NCI-H2029 treated with DMSO at 0.1 percent for 48 hours (cell line): ENCODE measurements around the gene SRRM3.
"Not testable (repeated sequence)": the region's sequence is repeated elsewhere in the genome, so short reads cannot be mapped to it uniquely, and the experiment has no call there.

Experiments
- DNase-seq: peaks from one replicate; lab custom pipeline; 2025; lab: John Stamatoyannopoulos, UW

Gene SRRM3

GRCh38 chr7:76291351-76292212 lies 89.9 kb downstream of the SRRM3 start:
- no peak for DNase-seq

- DNase-seq = no peak
These were observed 90.5 kb downstream of the SRRM3 start for GRCh38 chr7:76292213-76292573.

GRCh38 chr7:76292911-76293310 lies 91.2 kb downstream of the SRRM3 start:
- DNase-seq = not testable (repeated sequence)

DNA sequence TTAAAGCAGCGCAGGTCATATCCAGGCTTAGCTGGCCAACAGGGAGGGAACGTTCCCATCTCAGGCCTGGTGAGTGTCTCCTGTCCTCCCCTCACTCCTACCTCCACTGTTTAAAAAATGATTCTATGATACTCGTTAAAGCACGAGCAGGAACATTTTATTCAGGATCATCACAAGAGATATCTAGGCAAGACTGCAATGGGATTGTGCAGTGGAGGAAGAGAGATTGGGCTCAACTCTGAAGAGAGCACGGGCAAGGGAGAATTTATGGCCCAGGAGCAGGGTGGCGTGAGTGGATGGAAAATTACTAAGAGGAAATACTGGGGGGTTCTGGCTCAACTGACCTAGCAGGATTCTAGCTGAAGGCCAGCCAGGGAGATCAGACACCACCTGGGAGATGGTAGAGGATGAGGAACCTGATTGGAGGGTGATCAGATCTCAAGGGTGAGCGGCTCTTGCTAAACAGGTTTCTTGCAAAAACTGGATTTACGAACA lies 91.8 kb downstream of the SRRM3 start:
- no peak for DNase-seq

DNA sequence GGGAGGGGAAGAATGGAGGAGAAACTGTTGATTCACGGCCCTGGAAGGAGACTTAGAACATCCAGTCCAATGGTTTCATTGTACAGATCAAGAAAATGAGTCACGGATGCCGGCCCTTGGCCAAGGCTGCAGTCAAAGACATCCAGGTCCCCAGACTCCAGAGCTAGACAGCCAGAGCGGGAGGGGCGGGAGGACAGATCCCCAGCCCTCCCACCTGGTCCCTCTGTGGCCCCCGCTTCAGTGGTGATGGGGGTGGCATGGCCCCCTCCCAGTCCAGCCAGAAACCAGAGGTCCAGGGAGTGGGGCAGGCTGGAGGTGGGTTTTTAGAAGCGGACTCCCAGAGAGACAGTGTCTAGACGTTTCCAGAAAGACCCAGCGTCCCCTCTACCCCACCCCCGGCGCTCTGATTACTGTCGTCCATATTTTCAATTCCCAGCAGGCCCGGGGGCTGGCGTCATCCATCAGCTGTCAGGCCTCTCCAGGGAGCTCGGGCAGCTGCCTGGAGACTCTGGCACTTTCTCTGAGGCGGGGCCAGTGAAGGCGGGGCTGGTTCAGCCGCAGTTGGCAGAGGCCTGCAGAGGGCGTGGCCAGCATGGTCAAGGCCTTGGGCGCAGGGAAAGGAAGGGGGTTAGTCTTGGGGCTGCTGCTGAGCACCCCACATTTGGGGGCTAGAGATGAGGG lies 92.8 kb downstream of the SRRM3 start:
- no peak for DNase-seq

DNA sequence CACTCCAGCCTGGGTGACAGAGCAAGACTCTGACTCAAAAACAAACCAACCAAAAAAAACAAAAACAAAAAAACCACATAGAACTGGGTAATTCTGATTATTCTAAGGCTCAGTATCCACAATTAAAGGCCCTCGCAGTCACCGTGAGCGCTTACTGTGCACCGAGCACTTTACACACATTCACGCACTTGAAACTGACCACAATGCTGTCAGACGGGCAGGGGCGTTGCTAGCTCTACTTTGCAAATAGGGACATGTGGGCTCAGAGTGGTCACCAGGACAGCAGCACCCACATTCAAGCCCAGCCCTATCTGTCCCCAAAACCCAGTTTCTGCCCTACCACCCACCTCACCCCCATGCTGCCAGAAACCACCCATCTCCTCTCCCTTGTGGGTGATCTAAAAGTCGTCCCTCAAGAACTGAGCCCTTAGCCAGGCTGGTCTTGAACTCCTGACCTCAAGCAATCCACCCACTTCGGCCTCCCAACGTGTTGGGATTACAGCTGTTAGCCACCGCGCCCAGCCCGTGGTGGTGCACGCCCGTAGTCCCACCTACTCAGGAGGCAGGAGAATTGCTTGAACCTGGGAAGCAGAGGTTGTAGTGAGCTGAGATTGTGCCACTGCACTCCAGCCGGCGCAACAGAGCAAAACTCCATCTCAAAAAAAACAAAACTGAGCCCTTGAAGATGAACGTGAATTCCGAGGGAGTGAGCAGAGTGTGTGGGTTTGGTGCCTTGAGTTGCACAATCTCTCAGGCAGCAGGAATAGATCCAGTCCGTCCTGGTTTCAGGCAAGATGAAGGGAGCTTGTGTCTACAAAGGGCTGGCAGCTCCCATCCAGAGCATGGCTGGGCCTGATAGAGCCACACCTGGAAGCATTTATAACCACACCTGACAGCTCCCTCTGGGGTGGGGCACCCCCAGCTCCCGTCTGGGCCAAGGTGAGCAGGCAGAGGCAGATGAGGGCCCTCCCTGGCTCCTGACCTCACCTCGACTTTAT lies 95.3 kb downstream of the SRRM3 start:
- no peak for DNase-seq

- peak; percentile 47 for DNase-seq
These were observed 98.6 kb downstream of the SRRM3 start for GRCh38 chr7:76300166-76300731.

DNA sequence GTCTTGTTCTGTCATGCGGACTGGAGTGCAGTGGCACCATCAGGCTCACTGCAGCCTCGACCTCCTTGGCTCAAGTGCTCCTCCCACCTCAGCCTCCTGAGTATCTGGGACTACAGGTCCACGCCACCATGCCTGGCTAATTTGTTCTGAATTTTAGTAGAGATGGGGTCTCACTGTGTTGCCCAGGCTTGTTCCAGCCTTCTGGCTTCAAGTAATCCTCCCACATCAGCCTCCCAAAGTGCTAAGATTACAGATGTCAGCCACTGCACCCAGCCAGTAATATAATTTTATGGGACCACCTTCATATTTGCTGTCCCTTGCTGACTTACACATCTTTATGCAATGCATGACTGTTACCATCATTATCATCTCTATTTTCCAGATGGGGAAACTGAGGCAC lies 99.3 kb downstream of the SRRM3 start:
- DNase-seq = no peak

DNA sequence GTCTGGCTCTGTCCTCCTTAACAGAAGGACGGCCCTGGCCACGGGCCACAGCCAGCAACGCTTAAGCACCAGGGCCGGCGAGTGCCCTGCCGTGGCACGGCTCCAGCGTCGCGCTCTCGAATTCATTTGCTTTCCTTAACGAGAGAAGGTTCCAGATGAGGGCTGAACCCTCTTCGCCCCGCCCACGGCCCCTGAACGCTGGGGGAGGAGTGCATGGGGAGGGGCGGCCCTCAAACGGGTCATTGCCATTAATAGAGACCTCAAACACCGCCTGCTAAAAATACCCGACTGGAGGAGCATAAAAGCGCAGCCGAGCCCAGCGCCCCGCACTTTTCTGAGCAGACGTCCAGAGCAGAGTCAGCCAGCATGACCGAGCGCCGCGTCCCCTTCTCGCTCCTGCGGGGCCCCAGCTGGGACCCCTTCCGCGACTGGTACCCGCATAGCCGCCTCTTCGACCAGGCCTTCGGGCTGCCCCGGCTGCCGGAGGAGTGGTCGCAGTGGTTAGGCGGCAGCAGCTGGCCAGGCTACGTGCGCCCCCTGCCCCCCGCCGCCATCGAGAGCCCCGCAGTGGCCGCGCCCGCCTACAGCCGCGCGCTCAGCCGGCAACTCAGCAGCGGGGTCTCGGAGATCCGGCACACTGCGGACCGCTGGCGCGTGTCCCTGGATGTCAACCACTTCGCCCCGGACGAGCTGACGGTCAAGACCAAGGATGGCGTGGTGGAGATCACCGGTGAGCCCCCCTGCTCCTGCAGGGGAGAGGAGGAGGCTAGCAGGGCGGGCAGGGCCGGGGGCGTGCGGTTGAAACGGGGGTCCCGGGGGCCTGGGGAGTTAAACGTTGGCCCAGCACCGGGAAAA lies 100.9 kb downstream of the SRRM3 start, which contains the start of gene HSPB1:
Gene HSPB1, plus strand, starts transcription at position 327 of the 855 bp plus-strand sequence. Its CDS starts 40 bp downstream, at position 367.
- peak; percentile 70 for DNase-seq

- DNase-seq = no peak
These were observed 101.8 kb downstream of the SRRM3 start for GRCh38 chr7:76303202-76304147.

DNA sequence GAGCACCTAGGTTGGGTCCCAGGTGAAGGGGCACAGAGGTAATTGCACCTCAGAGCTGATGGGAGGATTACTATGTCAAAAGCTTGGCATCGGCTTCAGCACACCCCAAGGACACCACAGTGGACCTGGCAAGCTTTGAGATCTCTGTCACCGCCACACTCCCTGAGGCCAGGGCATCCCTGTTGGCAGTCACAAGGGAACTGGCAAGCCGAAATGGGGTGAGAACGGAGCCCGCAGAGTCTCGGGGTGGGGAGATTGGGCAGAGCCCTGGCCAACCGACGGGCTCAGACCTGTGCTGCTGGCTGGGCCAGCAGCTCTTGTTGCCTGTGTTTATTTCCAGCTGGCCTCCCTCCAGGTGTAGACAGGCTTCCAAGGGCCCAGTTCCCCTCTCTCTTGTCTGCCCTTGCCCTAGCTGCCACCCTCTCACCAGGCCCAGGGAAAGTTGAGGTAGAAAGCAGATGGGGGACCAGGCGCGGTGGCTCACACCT lies 103.2 kb downstream of the SRRM3 start:
- DNase-seq = no peak

- not testable (repeated sequence) for DNase-seq
These were observed 107.2 kb downstream of the SRRM3 start for GRCh38 chr7:76308874-76309273.

GRCh38 chr7:76309341-76310101 lies 107.8 kb downstream of the SRRM3 start:
- DNase-seq = not testable (repeated sequence)

GRCh38 chr7:76310102-76310957 lies 108.6 kb downstream of the SRRM3 start:
- DNase-seq = no peak

DNA sequence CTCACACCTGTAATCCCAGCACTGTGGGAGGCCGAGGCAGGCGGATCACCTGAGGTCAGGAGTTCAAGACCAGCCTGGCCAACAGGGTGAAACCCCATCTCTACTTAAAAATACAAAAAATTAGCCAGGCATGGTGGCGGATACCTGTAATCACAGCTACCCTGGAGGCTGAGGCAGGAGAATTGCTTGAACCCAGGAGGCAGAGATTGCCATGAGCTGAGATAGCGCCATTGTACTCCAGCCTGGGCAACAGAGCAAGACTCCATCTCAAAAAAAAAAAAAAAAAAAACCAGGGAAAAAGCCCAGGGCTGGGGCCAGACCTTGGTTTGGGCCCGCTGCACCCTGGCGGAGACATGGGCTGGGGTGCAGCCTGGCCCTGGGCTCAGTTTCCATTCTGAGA lies 110.1 kb downstream of the SRRM3 start:
- DNase-seq = not testable (repeated sequence)

DNA sequence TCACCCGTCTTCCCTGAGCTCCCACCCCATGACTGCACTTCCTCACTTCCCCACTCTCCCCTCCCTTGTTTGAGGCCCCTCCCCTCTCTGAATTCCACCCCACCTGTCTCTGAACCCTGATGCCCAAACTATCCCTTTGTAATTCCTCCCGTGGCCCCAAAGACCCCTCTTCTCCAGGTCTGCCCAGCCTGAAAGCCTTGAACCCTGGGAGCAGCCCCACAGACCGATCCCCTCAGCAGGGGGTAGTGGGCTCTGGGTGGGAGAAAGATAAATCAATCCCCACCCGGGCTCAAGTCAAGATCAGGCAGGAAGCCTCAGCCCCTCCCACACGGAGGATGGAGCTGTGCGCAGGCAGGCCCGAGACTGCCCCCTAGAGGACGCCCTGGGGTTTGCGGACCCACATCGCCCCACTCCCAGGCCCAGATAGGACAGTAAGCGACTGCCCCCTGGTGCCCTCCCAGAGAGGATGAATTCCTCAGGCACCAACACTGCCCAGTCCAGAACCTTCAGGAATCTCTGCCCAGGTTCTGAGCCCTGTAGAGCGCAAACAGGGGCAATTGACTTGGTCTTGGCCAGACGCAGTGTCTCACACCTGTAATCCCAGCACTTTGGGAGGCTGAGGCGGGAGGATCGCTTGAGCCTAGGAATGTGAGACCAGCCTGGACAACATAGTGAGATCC lies 112.5 kb downstream of the SRRM3 start:
- peak; percentile 26 for DNase-seq

- not testable (repeated sequence) for DNase-seq
These were observed 113.0 kb downstream of the SRRM3 start for GRCh38 chr7:76314740-76315139.
